Peyer's patch (tissue), 4 donors: ENCODE results near the gene RELT.

Source experiments
- CTCF ChIP-seq, 6 experiments: fragments of 450-650 bp in 4 of 6; fragments of 200-600 bp in 2 of 6; sonication (generic) in 1 of 6; IDR thresholded peaks; one replicate each; pipeline ENCODE4 v1.5.1; 2017 to 2019; ENCODE audit warnings: antibody characterized with exemption in 6 of 6, mild to moderate bottlenecking in 3 of 6, moderate library complexity in 1 of 6
- POLR2A ChIP-seq, 2 donors: fragments of 450-650 bp; IDR thresholded peaks; one replicate each; pipeline ENCODE4 v1.5.1; 2017; ENCODE audit warnings: antibody characterized with exemption in 2 of 2, mild to moderate bottlenecking in 2 of 2, moderate library complexity in 2 of 2

GRCh38 chr11:73401924-73402833, 26.0 kb downstream of the RELT start:
- TF ChIP-seq CTCF (IDR thresholded peaks at IDR 0.05) (no peak), POLR2A (IDR thresholded peaks at IDR 0.05) (no peak)
